GM21423 (cell line): ENCODE measurements around the gene CREB3.

Experiments
- ATAC-seq: cut with Tn5 transposase; IDR thresholded peaks from one replicate; pipeline ENCODE4 v1.9.1; 2021; ENCODE audit warnings: mild to moderate bottlenecking, moderate library complexity; ENCODE audit not compliant: unreplicated experiment

CREB3 gene

GRCh38 chr9:35771534-35771933, 39.1 kb downstream of the CREB3 start:
- ATAC-seq, result no peak

- ATAC-seq, result no peak
Observed at GRCh38 chr9:35771943-35772342, 39.5 kb downstream of the CREB3 start.

- no peak for ATAC-seq
Observed at GRCh38 chr9:35774907-35775635, 42.6 kb downstream of the CREB3 start.

GRCh38 chr9:35776018-35776417, 43.6 kb downstream of the CREB3 start:
- ATAC-seq, result no peak

GRCh38 chr9:35778496-35778895, 46.0 kb downstream of the CREB3 start:
- ATAC-seq, result no peak

GRCh38 chr9:35781066-35781465, 48.6 kb downstream of the CREB3 start:
- no peak for ATAC-seq

GRCh38 chr9:35783418-35783817, 51.0 kb downstream of the CREB3 start:
- no peak for ATAC-seq
